Hippocampal formation (tissue), 2 donors: ENCODE measurements around the gene FUT9.
A peak's percentile ranks its signal among the peaks of the same experiment; 100 is the strongest.

Source experiments
- DNase-seq, 2 donors: peaks; one replicate each; lab custom pipeline; 2025; lab: John Stamatoyannopoulos, UW

The FUT9 gene

GRCh38 chr6:96066376-96066775 lies 50.6 kb downstream of the FUT9 start:
- DNase-seq, result no peak

DNA sequence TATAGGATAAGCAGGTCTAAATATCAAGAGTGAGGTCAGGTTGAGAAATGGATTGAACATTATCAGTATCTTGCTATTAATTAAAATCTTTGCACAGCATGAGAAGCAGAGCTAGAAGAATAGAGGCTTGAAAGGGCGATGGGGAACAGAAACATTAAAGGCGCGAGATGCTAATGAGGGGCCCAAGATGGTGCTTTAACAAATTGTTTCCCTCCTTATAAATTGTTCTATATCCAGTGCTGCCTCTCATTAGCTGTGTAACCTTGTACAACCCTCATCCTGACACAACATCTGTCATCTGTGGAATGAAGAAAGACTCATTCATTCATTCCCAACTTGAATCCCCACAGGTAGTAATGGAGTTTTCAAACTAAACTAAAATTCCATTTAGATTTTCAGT lies 57.8 kb downstream of the FUT9 start:
- no peak for DNase-seq

GRCh38 chr6:96074006-96074405 lies 58.2 kb downstream of the FUT9 start:
- no peak for DNase-seq

- DNase-seq, result no peak
These were observed 60.1 kb downstream of the FUT9 start for GRCh38 chr6:96075826-96076225.

GRCh38 chr6:96086745-96087144 lies 71.0 kb downstream of the FUT9 start:
- DNase-seq, result no peak

GRCh38 chr6:96089173-96089572 lies 73.4 kb downstream of the FUT9 start:
- no peak for DNase-seq

DNA sequence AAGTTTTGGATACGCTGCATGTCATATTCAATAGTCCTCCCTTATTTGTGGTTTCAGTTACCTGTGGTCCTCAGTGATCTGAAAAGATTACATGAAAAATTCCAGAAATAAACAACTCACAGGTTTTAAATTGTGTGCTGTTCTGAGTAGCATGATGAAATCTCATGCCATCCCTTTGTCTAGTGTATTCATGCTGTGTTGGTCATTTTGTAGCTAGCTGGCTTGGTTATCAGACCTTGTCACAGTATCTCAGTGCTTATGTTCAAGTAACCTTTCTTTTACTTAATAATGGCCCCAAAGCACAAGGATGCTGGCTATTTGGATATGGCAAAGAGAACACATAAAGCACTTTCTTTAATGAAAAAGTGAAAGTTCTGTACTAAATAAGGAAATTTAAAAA lies 78.3 kb downstream of the FUT9 start:
- no peak for DNase-seq

GRCh38 chr6:96099069-96099468 lies 83.3 kb downstream of the FUT9 start:
- no peak for DNase-seq

DNA sequence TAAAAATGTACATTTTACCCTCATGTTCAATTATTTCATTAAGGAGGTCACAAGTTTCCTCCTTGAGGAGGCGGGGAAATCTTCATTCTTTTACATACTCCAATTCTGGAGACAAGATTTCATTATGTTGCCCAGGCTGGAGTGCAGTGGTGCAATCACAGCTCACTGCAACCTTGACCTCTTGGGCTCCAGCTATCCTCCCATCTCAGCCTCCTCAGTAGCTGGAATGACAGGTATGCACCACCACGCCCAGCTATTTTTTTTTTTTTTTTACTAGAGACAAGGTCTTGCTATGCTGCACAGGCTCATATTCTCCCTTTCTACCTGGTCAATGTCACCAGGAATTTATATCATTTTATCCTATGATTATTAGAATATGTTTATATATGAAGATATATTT lies 85.8 kb downstream of the FUT9 start:
- no peak for DNase-seq

GRCh38 chr6:96104910-96105309 lies 89.1 kb downstream of the FUT9 start:
- no peak for DNase-seq

- DNase-seq, result no peak
These were observed 95.1 kb downstream of the FUT9 start for GRCh38 chr6:96110878-96111277.

DNA sequence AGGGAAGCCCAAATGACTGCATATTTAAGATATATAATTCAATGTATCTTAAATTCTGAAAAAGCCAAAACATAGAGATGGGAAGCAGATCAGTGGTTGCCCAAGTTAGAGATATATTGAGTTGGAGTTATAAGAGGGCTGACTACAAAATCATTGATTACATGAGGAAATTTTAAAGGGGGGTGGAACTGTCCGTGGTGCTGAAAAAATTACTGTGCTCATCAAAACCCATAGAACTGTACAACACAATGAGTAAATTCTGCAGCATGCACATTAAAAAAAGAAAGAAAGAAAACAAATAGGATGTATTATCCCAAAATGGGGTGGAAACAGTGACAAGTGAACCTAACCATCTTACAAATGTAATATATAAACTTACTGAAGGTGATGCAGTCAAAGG lies 100.9 kb downstream of the FUT9 start:
- no peak for DNase-seq

- no peak for DNase-seq
These were observed 109.0 kb downstream of the FUT9 start for GRCh38 chr6:96124778-96125177.

- no peak for DNase-seq
These were observed 122.6 kb downstream of the FUT9 start for GRCh38 chr6:96138406-96138805.

- no peak for DNase-seq
These were observed 126.4 kb downstream of the FUT9 start for GRCh38 chr6:96142142-96142541.

- peak in 1 of 2 donors; percentile 4 for DNase-seq
These were observed 134.7 kb downstream of the FUT9 start for GRCh38 chr6:96150431-96150830.

- DNase-seq, result no peak
These were observed 135.9 kb downstream of the FUT9 start for GRCh38 chr6:96151707-96152106.

GRCh38 chr6:96152114-96152708 lies 136.4 kb downstream of the FUT9 start:
- no peak for DNase-seq

DNA sequence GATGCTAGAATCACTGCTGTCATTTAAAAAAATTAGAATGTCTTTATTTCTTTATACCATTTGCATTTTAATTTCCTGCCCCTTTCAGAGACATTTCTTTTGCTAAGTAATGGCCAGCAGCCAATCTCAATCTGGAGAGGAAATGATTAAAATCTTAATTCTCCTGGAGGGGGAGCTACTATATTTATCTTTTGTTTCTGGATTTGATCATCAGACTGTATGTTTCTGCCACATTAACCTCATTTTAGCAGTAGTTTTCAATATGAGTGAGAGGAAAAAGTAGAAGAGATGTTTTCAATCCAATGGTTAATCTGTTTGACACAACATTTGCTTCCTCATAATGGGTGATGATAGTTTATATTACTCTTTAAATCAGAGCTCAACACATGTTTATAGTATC lies 138.0 kb downstream of the FUT9 start:
- DNase-seq, result no peak

GRCh38 chr6:96156425-96156824 lies 140.7 kb downstream of the FUT9 start:
- no peak for DNase-seq

- no peak for DNase-seq
These were observed 141.3 kb downstream of the FUT9 start for GRCh38 chr6:96157018-96157565.

- DNase-seq, result no peak
These were observed 146.9 kb downstream of the FUT9 start for GRCh38 chr6:96162711-96163120.

GRCh38 chr6:96164802-96165201 lies 149.0 kb downstream of the FUT9 start:
- DNase-seq, result no peak

DNA sequence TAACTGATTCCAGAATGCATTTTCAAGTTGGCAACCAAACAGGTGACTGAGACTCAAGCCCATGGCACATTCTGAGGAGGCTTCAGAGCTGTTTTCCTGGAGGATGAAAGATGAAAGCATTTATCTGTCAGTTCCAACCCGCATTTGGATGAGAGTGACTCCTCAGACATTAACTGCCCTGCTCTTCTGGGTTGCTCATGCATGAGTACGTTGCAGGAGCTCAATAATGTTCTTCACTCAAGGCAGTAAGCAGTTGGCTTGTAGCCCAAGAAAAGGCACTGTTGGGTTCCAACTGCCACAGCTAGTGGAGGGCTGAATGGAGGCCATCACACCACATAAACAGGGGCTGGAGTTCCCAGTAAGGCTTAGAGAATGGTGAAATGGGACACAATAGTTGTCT lies 155.3 kb downstream of the FUT9 start:
- DNase-seq, result no peak
